Left lung (tissue), 10 donors: Measurements from ENCODE around the gene SHCBP1L. TPM values are rescaled to one million over a fixed set of nuclear protein-coding genes. Genes with fewer than 3 reads are reported as not detected.

Source experiments
- ATAC-seq: fragments of 200-7000 bp; cut with Tn5 transposase; one replicate; pipeline ENCODE4 v1.9.1; 2020; ENCODE audit warnings: moderate library complexity
- DNase-seq, 4 donors: peaks; one replicate each; pipeline ENCODE4 v3.0.0-alpha.2; 2013 to 2020
- H3K27ac ChIP-seq, 2 donors: fragments of 200-600 bp; sonication (generic) in 1 of 2; one replicate each; pipeline versions ENCODE4 v1.5.0 to v1.8.0; 2020 to 2021
- H3K27me3 ChIP-seq, 2 donors: fragments of 200-600 bp; sonication (generic) in 1 of 2; one replicate each; pipeline versions ENCODE4 v1.5.0 to v1.8.0; 2020 to 2021
- H3K36me3 ChIP-seq, 2 donors: fragments of 200-600 bp; sonication (generic) in 1 of 2; one replicate each; pipeline versions ENCODE4 v1.5.0 to v1.8.0; 2020 to 2021
- H3K4me1 ChIP-seq, 2 donors: fragments of 200-600 bp; one replicate each; pipeline ENCODE4 v1.8.0; 2021
- H3K4me3 ChIP-seq, 2 donors: fragments of 200-600 bp; sonication (generic) in 1 of 2; one replicate each; pipeline versions ENCODE4 v1.5.0 to v1.8.0; 2020 to 2021; ENCODE audit warnings: mild to moderate bottlenecking in 1 of 2
- H3K9me3 ChIP-seq, 2 donors: fragments of 200-600 bp; sonication (generic) in 1 of 2; one replicate each; pipeline versions ENCODE4 v1.5.0 to v1.8.0; 2020 to 2021
- CTCF ChIP-seq, 2 donors: fragments of 200-600 bp; sonication (generic) in 1 of 2; IDR thresholded peaks; one replicate each; pipeline versions ENCODE4 v1.5.0 to v1.8.0; 2021; ENCODE audit warnings: antibody characterized with exemption in 2 of 2
- intact Hi-C, 2 donors: fragments of 100-400 bp; cut with DNase I; formaldehyde crosslinking; loops; one replicate each; pipeline versions ENCODE4 v1.11.2 to v1.14.2; 2022
- polyA plus RNA-seq, 6 donors: library from polyadenylated mRNA; unstranded; fragments of 120-200 nt; gene quantifications; one replicate each; pipeline ENCODE4 v1.2.1, GENCODE V29; 2013; ENCODE audit not compliant: insufficient read length in 6 of 6
- total RNA-seq, 2 donors: library from RNA; stranded (reverse); fragmentation: NEBNext Ultra II Directional; extraction: Animal tissue kit (Norgen Biotek cat#: 25700); gene quantifications; one replicate each; pipeline ENCODE4 v1.2.1, GENCODE V29; 2021
- donor health status: DM: no; HTN: yes; CAD: no.
- donor health status: DM: no; HTN: no; CAD: no.

SHCBP1L gene
- total and polyA plus RNA-seq, 8 donors = 0.27 to 0.86 (median 0.58) TPM; not detected in 2

GRCh38 chr1:182939413-182939812 lies 13.6 kb downstream of the SHCBP1L start:
- no peak overlapping the region for H3K27ac ChIP-seq
- no peak for TF ChIP-seq CTCF (IDR thresholded peaks at IDR 0.05)
- peaks cover 0 to 8% of the 10 kb centered on the region in 2 donors for H3K9me3 ChIP-seq
- no peak for ATAC-seq
- DNase-seq = no peak
- H3K36me3 ChIP-seq = no peaks in the 10 kb centered on the region
- no peaks in the 10 kb centered on the region for H3K4me1 ChIP-seq
- no peak overlapping the region for H3K4me3 ChIP-seq
- peaks cover 19 to 51% of the 10 kb centered on the region in 2 donors for H3K27me3 ChIP-seq
- intact Hi-C loops = no loop called here

GRCh38 chr1:182935716-182936115 lies 17.2 kb downstream of the SHCBP1L start:
- no peak for DNase-seq
- Histone ChIP-seq H3K27me3 (peaks cover 4 to 15% of the 10 kb centered on the region in 2 donors), H3K4me3 (no peak overlapping the region), H3K27ac (no peak overlapping the region), H3K9me3 (peaks cover 0 to 12% of the 10 kb centered on the region in 2 donors), H3K36me3 (no peaks in the 10 kb centered on the region), H3K4me1 (no peaks in the 10 kb centered on the region)
- intact Hi-C loops = no loop called here
- no peak for ATAC-seq
- TF ChIP-seq CTCF (IDR thresholded peaks at IDR 0.05) = no peak

- Histone ChIP-seq H3K27ac (no peak overlapping the region), H3K36me3 (no peaks in the 10 kb centered on the region), H3K4me1 (no peaks in the 10 kb centered on the region), H3K4me3 (no peak overlapping the region), H3K27me3 (no peaks in the 10 kb centered on the region), H3K9me3 (peaks cover 0 to 12% of the 10 kb centered on the region in 2 donors)
- no peak for ATAC-seq
- no peak for TF ChIP-seq CTCF (IDR thresholded peaks at IDR 0.05)
- DNase-seq = no peak
- intact Hi-C loops = no loop called here
Observed at GRCh38 chr1:182930985-182931384, 22.0 kb downstream of the SHCBP1L start.

- no peaks in the 10 kb centered on the region for H3K27me3 ChIP-seq
- H3K36me3 ChIP-seq = no peaks in the 10 kb centered on the region
- DNase-seq (no peak), ATAC-seq (no peak)
- no peaks in the 10 kb centered on the region for H3K4me1 ChIP-seq
- TF ChIP-seq CTCF (IDR thresholded peaks at IDR 0.05) = no peak
- no peak overlapping the region for H3K27ac ChIP-seq
- H3K4me3 ChIP-seq = no peak overlapping the region
- intact Hi-C loops = no loop called here
- peaks cover 0 to 2% of the 10 kb centered on the region in 2 donors for H3K9me3 ChIP-seq
Observed at GRCh38 chr1:182927693-182928433, 25.1 kb downstream of the SHCBP1L start.

- ATAC-seq = no peak
Observed at GRCh38 chr1:182925661-182926060, 27.3 kb downstream of the SHCBP1L start.

More at GRCh38 chr1:182925661-182926060, 27.3 kb downstream of the SHCBP1L start:
- H3K27ac ChIP-seq = no peak overlapping the region
- TF ChIP-seq CTCF (IDR thresholded peaks at IDR 0.05) = no peak
- no peak overlapping the region for H3K4me3 ChIP-seq
- no peaks in the 10 kb centered on the region for H3K27me3 ChIP-seq
- no peak for DNase-seq
- H3K4me1 ChIP-seq = no peaks in the 10 kb centered on the region
- H3K36me3 ChIP-seq = no peaks in the 10 kb centered on the region
- intact Hi-C loops = no loop called here
- no peaks in the 10 kb centered on the region for H3K9me3 ChIP-seq
